Measurements from ENCODE around the gene DERL3.

DERL3 gene

DNA sequence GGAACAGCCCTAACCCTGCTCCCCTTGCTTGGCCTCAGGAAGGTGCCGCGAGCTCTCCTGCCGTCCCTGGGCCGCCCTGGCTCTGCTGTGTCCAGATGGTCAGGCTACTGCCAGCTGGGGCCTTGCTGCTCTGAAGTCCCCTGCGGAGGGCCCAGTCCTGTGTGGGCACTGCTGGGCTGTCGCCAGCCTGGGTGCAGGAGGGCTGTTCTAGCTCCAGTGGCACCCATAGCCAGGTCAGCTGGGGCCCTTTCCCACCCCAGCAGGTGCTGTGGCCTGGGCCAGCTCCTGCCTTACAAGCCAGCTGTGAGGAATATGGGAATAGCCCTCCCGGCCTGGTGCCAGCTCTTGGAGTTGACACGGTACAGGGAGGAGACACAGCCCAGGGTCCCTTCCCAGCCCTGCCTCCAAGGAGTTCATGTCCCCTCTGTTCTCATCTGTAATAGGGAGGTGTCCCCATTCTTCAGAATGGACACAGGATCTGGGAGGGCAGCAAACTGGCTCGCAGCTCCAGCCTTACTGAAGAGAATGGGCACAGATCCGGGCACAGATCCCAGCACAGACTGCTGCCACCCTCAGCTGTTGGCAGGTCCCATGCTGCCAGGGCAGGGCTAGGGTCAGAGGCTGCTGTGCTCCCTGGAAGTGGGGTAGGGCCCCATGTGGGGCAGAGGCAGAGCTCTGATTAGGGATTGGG is 3.9 kb downstream of the DERL3 start:
- TF ChIP-seq CTCF (IDR thresholded peaks at IDR 0.05; ENCODE audit: borderline replicate concordance, insufficient read depth, low read depth, low read length), result no peak
- H3K4me3 ChIP-seq (ENCODE audit: low read depth, low read length), result no peak overlapping the region

- no peak overlapping the region for H3K4me3 ChIP-seq (ENCODE audit: low read depth, low read length)
- no peak for TF ChIP-seq CTCF (IDR thresholded peaks at IDR 0.05; ENCODE audit: borderline replicate concordance, insufficient read depth, low read depth, low read length)
These were observed 4.4 kb downstream of the DERL3 start for GRCh38 chr22:23834406-23834792.

- TF ChIP-seq CTCF (IDR thresholded peaks at IDR 0.05; ENCODE audit: borderline replicate concordance, insufficient read depth, low read depth, low read length), result no peak
These were observed 4.9 kb downstream of the DERL3 start for GRCh38 chr22:23833911-23834317.

DNA sequence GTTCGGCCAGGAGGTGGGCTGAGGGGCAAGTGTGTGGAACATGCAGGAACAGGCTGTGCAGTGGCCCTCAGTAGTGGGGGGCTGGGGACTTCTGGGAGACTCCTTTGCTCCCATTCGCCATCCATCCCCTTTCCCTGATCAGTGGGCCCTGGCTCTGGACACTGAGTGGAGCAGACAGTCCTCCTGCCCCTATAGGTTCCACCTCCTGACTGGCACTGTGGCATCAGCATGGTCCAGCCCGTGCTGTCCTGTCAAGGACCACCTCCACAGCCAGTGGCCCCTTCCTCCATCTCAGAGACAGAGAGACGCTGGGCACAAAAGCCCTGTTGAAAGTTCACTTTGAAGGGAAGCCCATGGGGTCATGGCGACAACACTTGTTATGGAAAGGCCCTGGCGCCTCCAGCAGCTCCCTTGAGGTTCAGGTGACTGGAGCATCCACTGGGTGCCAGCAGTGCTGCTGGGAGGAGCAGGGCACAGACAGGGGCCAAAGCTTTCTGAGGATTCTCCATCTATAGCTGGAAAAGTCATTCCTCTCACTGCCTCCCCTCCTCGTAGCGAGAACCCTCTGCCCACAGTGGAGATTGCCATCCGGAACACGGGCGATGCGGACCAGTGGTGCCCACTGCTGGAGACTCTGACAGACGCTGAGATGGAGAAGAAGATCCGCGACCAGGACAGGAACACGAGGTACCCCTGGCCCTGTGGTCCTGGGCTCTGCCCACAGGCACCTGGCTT is 5.6 kb downstream of the DERL3 start:
- no peak for TF ChIP-seq CTCF (IDR thresholded peaks at IDR 0.05; ENCODE audit: borderline replicate concordance, insufficient read depth, low read depth, low read length)
- no peak overlapping the region for H3K4me3 ChIP-seq (ENCODE audit: low read depth, low read length)

More at GRCh38 chr22:23833911-23834317, 4.9 kb downstream of the DERL3 start:
- no peak overlapping the region for H3K4me3 ChIP-seq (ENCODE audit: low read depth, low read length)

DNA sequence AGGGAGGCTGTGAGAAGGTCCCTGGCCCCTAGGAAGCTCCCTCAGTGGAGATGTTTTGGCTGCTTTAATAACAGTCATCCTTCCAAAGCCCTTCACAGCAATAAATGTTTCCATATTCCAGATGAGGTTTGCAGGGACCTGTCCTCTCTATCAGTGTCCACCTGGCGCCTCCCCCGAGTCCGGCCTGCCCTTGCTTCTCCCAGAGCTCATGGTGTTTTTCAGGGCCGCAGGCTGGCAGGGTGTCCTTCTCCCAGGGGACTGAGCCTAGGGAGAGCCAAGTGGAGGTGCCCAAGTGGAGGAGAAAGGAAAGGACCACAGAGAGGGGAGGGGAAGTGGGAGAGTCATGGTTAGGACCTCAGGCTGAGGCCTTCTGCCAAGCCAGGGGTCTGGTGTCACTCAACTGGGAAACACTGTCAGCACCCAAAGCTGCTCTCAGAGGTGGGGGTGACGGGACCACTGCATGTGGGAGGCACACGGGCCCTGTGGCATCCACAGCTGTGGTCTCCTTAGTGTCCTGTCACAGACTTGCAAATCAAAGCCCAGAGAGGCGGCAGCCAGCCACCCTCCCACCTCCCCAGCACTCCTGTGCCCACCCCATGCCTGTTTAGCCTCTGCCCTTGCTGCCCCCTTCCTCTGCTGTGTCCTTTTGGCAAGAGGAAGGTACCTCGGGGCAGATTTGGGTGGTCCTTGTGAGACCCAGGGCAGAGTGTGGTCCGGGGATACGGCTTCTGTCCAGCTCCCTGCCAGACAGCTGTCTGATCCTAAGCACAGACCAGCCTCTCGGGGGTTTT is 6.4 kb downstream of the DERL3 start:
- no peak for TF ChIP-seq CTCF (IDR thresholded peaks at IDR 0.05; ENCODE audit: borderline replicate concordance, insufficient read depth, low read depth, low read length)
- no peak overlapping the region for H3K4me3 ChIP-seq (ENCODE audit: low read depth, low read length)

- H3K4me3 ChIP-seq (ENCODE audit: low read depth, low read length), result no peak overlapping the region
- TF ChIP-seq CTCF (IDR thresholded peaks at IDR 0.05; ENCODE audit: borderline replicate concordance, insufficient read depth, low read depth, low read length), result no peak
These were observed 7.0 kb downstream of the DERL3 start for GRCh38 chr22:23831781-23832180.

All from GM12875 (cell line).